Stimulated activated CD8-positive, alpha-beta memory T cell treated with anti-CD3 and anti-CD28 coated beads, Interleukin-4, amount 100 ng/mL, for 1 hour (primary cell): ENCODE measurements around the gene COQ10A.
A peak's percentile ranks its signal among the peaks of the same experiment; 100 is the strongest.

Experiments used
- DNase-seq, 2 donors: peaks; one replicate each; pipeline ENCODE4 v3.0.0-alpha.2; 2020; ENCODE audit warnings: low read depth in 2 of 2, low spot score in 1 of 2

COQ10A gene

GRCh38 chr12:56311003-56311402, 44.3 kb downstream of the COQ10A start:
- no peak for DNase-seq

- no peak for DNase-seq
Measured at GRCh38 chr12:56315249-56315621, 48.5 kb downstream of the COQ10A start.

GRCh38 chr12:56315622-56316473, 49.1 kb downstream of the COQ10A start, which contains the start of gene CNPY2:
CNPY2 (minus strand) TSS chr12:56315988; CDS start chr12:56315217, 771 bp downstream.
- peak; percentile 81 to 86 for DNase-seq

GRCh38 chr12:56317675-56318074, 50.9 kb downstream of the COQ10A start:
- no peak for DNase-seq
